ENCODE data around the gene ANXA2. TPM values are rescaled to one million over a fixed set of nuclear protein-coding genes. Genes with fewer than 3 reads are reported as not detected.

Gene ANXA2
- total and polyA plus RNA-seq, 2 experiments from 2014 or later: 202 to 225 TPM

DNA sequence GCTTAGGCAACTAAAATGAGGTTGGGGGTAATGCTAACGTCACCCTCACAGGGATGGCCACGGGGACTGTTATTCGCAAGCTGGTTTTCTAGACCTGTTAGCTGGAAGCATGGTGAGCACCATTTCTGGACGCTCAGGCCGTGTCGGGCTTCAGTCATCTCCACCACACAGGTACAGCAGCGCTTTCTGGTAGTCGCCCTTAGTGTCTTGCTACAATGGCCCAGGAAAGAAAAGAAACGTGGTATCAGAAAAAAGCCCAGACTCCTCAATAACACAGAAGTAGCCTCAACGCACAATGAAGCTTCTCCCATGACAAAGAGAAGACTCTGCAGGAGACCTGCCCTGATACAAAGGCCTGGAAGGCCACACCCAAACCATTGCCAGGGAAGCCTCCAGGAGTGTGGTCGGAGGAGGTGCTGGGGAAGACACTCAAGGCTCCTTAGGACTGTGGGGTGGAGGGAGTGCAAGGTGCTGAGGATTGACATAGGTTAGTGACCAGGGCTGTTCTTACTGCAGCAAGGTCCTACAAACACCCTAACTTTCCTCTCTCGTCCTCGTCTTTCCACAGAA, 50.2 kb downstream of the ANXA2 start (continued):
- TF ChIP-seq, protein P1, sequence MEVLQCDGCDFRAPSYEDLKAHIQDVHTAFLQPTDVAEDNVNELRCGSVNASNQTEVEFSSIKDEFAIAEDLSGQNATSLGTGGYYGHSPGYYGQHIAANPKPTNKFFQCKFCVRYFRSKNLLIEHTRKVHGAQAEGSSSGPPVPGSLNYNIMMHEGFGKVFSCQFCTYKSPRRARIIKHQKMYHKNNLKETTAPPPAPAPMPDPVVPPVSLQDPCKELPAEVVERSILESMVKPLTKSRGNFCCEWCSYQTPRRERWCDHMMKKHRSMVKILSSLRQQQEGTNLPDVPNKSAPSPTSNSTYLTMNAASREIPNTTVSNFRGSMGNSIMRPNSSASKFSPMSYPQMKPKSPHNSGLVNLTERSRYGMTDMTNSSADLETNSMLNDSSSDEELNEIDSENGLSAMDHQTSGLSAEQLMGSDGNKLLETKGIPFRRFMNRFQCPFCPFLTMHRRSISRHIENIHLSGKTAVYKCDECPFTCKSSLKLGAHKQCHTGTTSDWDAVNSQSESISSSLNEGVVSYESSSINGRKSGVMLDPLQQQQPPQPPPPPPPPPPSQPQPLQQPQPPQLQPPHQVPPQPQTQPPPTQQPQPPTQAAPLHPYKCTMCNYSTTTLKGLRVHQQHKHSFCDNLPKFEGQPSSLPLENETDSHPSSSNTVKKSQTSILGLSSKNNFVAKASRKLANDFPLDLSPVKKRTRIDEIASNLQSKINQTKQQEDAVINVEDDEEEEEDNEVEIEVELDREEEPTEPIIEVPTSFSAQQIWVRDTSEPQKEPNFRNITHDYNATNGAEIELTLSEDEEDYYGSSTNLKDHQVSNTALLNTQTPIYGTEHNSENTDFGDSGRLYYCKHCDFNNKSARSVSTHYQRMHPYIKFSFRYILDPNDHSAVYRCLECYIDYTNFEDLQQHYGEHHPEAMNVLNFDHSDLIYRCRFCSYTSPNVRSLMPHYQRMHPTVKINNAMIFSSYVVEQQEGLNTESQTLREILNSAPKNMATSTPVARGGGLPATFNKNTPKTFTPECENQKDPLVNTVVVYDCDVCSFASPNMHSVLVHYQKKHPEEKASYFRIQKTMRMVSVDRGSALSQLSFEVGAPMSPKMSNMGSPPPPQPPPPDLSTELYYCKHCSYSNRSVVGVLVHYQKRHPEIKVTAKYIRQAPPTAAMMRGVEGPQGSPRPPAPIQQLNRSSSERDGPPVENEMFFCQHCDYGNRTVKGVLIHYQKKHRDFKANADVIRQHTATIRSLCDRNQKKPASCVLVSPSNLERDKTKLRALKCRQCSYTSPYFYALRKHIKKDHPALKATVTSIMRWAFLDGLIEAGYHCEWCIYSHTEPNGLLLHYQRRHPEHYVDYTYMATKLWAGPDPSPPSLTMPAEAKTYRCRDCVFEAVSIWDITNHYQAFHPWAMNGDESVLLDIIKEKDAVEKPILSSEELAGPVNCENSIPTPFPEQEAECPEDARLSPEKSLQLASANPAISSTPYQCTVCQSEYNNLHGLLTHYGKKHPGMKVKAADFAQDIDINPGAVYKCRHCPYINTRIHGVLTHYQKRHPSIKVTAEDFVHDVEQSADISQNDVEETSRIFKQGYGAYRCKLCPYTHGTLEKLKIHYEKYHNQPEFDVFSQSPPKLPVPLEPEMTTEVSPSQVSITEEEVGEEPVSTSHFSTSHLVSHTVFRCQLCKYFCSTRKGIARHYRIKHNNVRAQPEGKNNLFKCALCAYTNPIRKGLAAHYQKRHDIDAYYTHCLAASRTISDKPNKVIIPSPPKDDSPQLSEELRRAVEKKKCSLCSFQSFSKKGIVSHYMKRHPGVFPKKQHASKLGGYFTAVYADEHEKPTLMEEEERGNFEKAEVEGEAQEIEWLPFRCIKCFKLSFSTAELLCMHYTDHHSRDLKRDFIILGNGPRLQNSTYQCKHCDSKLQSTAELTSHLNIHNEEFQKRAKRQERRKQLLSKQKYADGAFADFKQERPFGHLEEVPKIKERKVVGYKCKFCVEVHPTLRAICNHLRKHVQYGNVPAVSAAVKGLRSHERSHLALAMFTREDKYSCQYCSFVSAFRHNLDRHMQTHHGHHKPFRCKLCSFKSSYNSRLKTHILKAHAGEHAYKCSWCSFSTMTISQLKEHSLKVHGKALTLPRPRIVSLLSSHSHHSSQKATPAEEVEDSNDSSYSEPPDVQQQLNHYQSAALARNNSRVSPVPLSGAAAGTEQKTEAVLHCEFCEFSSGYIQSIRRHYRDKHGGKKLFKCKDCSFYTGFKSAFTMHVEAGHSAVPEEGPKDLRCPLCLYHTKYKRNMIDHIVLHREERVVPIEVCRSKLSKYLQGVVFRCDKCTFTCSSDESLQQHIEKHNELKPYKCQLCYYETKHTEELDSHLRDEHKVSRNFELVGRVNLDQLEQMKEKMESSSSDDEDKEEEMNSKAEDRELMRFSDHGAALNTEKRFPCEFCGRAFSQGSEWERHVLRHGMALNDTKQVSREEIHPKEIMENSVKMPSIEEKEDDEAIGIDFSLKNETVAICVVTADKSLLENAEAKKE (CRISPR knock-in tag; IDR thresholded peaks at IDR 0.05): no peak
- TF ChIP-seq POLR2AphosphoS5 (IDR thresholded peaks at IDR 0.05; ENCODE audit: low read depth): no peak

DNA sequence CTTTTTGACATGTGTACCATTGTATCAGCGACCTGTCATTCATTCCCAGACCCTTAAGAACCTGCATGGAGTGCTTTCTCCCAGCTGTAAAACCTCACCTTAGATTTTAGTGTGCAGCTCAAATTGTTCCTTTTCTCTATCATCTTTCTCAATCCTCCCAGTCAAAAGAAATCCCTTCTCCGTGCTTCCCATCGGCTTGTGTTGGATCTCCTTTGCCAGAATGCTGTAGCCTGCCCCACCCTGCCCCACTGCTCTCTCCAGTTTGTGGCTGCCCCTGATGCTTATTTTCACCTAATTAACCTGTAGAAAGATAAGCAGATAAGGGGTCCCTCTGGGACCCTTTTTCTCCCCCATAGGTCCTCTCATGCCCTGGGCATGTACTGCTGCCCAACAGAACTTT, 51.1 kb downstream of the ANXA2 start:
- Histone ChIP-seq H3K4me3 (no peak overlapping the region), H3K79me2 (replicated peaks; ENCODE audit: insufficient read depth) (no peaks in the 10 kb centered on the region), H3K9me2 (ENCODE audit: insufficient read depth) (no peaks in the 10 kb centered on the region), H4K20me1 (replicated peaks; ENCODE audit: insufficient read depth) (0 out of 2 replicates have a peak, but pooled peaks cover 2% of the 10 kb centered on the region), H3K4me2 (no peak overlapping the region), H3K36me3 (ENCODE audit: insufficient read depth) (peaks cover 17% of the 10 kb centered on the region), H3K27ac (ENCODE audit: low read depth) (no peak overlapping the region), H3K4me1 (ENCODE audit: insufficient read depth) (0 out of 2 replicates have a peak, but pooled peaks cover 3% of the 10 kb centered on the region), H3F3A (replicated peaks; ENCODE audit: low read depth) (no peaks in the 10 kb centered on the region), H2AFZ (no peak overlapping the region), H3K27me3 (ENCODE audit: insufficient read depth) (no peaks in the 10 kb centered on the region)
- peaks cover 16% of the 10 kb centered on the region for H3K4me1 Mint-ChIP-seq
- H3K4me3 Mint-ChIP-seq: no peak overlapping the region
- H3K36me3 Mint-ChIP-seq (ENCODE audit: low read depth): peaks cover 22% of the 10 kb centered on the region
- DNase-seq (ENCODE audit: low spot score) (no peak), ATAC-seq (no peak)
- H3K9me3 Mint-ChIP-seq: no peaks in the 10 kb centered on the region
- no peaks in the 10 kb centered on the region for H3K27me3 Mint-ChIP-seq (ENCODE audit: insufficient read depth, low read depth, poor library complexity)
- H3K27ac Mint-ChIP-seq: no peak overlapping the region
- no peak for TF ChIP-seq ZNF114 (CRISPR knock-in tag; IDR thresholded peaks at IDR 0.05)
- TF ChIP-seq NANOG (IDR thresholded peaks at IDR 0.05; ENCODE audit: borderline replicate concordance): no peak
- TF ChIP-seq CREB1 (CRISPR knock-in tag; IDR thresholded peaks at IDR 0.05; ENCODE audit: low read depth): no peak
- TF ChIP-seq POLR2AphosphoS5 (IDR thresholded peaks at IDR 0.05; ENCODE audit: low read depth): no peak
- TF ChIP-seq, protein P2, sequence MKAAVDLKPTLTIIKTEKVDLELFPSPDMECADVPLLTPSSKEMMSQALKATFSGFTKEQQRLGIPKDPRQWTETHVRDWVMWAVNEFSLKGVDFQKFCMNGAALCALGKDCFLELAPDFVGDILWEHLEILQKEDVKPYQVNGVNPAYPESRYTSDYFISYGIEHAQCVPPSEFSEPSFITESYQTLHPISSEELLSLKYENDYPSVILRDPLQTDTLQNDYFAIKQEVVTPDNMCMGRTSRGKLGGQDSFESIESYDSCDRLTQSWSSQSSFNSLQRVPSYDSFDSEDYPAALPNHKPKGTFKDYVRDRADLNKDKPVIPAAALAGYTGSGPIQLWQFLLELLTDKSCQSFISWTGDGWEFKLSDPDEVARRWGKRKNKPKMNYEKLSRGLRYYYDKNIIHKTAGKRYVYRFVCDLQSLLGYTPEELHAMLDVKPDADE (IDR thresholded peaks at IDR 0.05): no peak
- TF ChIP-seq, protein P1 (CRISPR knock-in tag; IDR thresholded peaks at IDR 0.05): no peak
- no peak for TF ChIP-seq EZH2 (IDR thresholded peaks at IDR 0.05; ENCODE audit: low read depth, unreplicated experiment)
- TF ChIP-seq JUNB (IDR thresholded peaks at IDR 0.05; ENCODE audit: unreplicated experiment): no peak

Measured in GM23338 (cell line).